Measurements from ENCODE around the gene RHOXF2.
"Not testable (repeated sequence)": the region's sequence is repeated elsewhere in the genome, so short reads cannot be mapped to it uniquely, and the experiment has no call there.

Gene RHOXF2

GRCh38 chrX:120158313-120158712, at the start of gene RHOXF2:
Gene RHOXF2 (plus strand): TSS chrX:120158613. CDS start chrX:120158751, 138 bp downstream.
- not testable (repeated sequence) for H3K4me2 ChIP-seq (ENCODE audit: low read length); H3K36me3 ChIP-seq (ENCODE audit: control insufficient read depth, low read length); H3K4me3 ChIP-seq (ENCODE audit: low read length); H3K79me2 ChIP-seq (ENCODE audit: control insufficient read depth, low read length); H3K27ac ChIP-seq (ENCODE audit: low read depth, low read length); H3K27me3 ChIP-seq (ENCODE audit: control insufficient read depth, low read length); H3F3A ChIP-seq (ENCODE audit: control insufficient read depth, insufficient read depth); H3K9me2 ChIP-seq (replicated peaks; ENCODE audit: control insufficient read depth, low read length); H4K20me1 ChIP-seq (ENCODE audit: control insufficient read depth, insufficient read depth, low read depth, low read length); H3K4me1 ChIP-seq (ENCODE audit: control insufficient read depth, low read length); H3K9me3 ChIP-seq (ENCODE audit: control insufficient read depth, insufficient read depth, low read length)

- H3K9me3 ChIP-seq (ENCODE audit: control insufficient read depth, insufficient read depth, low read length), result no peaks in the 10 kb centered on the region
- H3K4me3 ChIP-seq (ENCODE audit: low read length), result no peak overlapping the region
- H3K79me2 ChIP-seq (ENCODE audit: control insufficient read depth, low read length), result no peaks in the 10 kb centered on the region
- H3K4me1 ChIP-seq (ENCODE audit: control insufficient read depth, low read length), result no peaks in the 10 kb centered on the region
- no peaks in the 10 kb centered on the region for H3K9me2 ChIP-seq (replicated peaks; ENCODE audit: control insufficient read depth, low read length)
- no peaks in the 10 kb centered on the region for H4K20me1 ChIP-seq (ENCODE audit: control insufficient read depth, insufficient read depth, low read depth, low read length)
- no peaks in the 10 kb centered on the region for H3K36me3 ChIP-seq (ENCODE audit: control insufficient read depth, low read length)
- H3F3A ChIP-seq (ENCODE audit: control insufficient read depth, insufficient read depth), result no peaks in the 10 kb centered on the region
- no peak overlapping the region for H3K4me2 ChIP-seq (ENCODE audit: low read length)
- H3K27me3 ChIP-seq (ENCODE audit: control insufficient read depth, low read length), result no peaks in the 10 kb centered on the region
- no peak overlapping the region for H3K27ac ChIP-seq (ENCODE audit: low read depth, low read length)
- TF ChIP-seq CTCF (IDR thresholded peaks at IDR 0.05; ENCODE audit: low read depth, low read length, poor library complexity, severe bottlenecking) (no peak), EZH2phosphoT487 (IDR thresholded peaks at IDR 0.05; ENCODE audit: borderline replicate concordance, low read length) (no peak)
Measured at GRCh38 chrX:120109378-120109777, 49.0 kb upstream of the RHOXF2 start.

GRCh38 chrX:120111611-120112010, 46.8 kb upstream of the RHOXF2 start:
- no peaks in the 10 kb centered on the region for H3K4me1 ChIP-seq (ENCODE audit: control insufficient read depth, low read length)
- H3K9me2 ChIP-seq (replicated peaks; ENCODE audit: control insufficient read depth, low read length), result no peaks in the 10 kb centered on the region
- H3K36me3 ChIP-seq (ENCODE audit: control insufficient read depth, low read length), result no peaks in the 10 kb centered on the region
- no peaks in the 10 kb centered on the region for H3F3A ChIP-seq (ENCODE audit: control insufficient read depth, insufficient read depth)
- H3K4me3 ChIP-seq (ENCODE audit: low read length), result no peak overlapping the region
- H3K27me3 ChIP-seq (ENCODE audit: control insufficient read depth, low read length), result no peaks in the 10 kb centered on the region
- H3K9me3 ChIP-seq (ENCODE audit: control insufficient read depth, insufficient read depth, low read length), result no peaks in the 10 kb centered on the region
- no peaks in the 10 kb centered on the region for H4K20me1 ChIP-seq (ENCODE audit: control insufficient read depth, insufficient read depth, low read depth, low read length)
- no peaks in the 10 kb centered on the region for H3K79me2 ChIP-seq (ENCODE audit: control insufficient read depth, low read length)
- no peak for TF ChIP-seq EZH2phosphoT487 (IDR thresholded peaks at IDR 0.05; ENCODE audit: borderline replicate concordance, low read length)
- no peak for TF ChIP-seq CTCF (IDR thresholded peaks at IDR 0.05; ENCODE audit: low read depth, low read length, poor library complexity, severe bottlenecking)
- H3K4me2 ChIP-seq (ENCODE audit: low read length), result no peak overlapping the region
- H3K27ac ChIP-seq (ENCODE audit: low read depth, low read length), result no peak overlapping the region

- no peaks in the 10 kb centered on the region for H3K4me1 ChIP-seq (ENCODE audit: control insufficient read depth, low read length)
- no peaks in the 10 kb centered on the region for H3K36me3 ChIP-seq (ENCODE audit: control insufficient read depth, low read length)
- no peak within 1 kb of the TSS for H3K4me3 ChIP-seq (ENCODE audit: low read length)
- H3K79me2 ChIP-seq (ENCODE audit: control insufficient read depth, low read length), result no peaks in the 10 kb centered on the region
- no peaks in the 10 kb centered on the region for H3F3A ChIP-seq (ENCODE audit: control insufficient read depth, insufficient read depth)
- TF ChIP-seq EZH2phosphoT487 (IDR thresholded peaks at IDR 0.05; ENCODE audit: borderline replicate concordance, low read length), result no peak
- no peak for TF ChIP-seq CTCF (IDR thresholded peaks at IDR 0.05; ENCODE audit: low read depth, low read length, poor library complexity, severe bottlenecking)
- H3K27me3 ChIP-seq (ENCODE audit: control insufficient read depth, low read length), result no peaks in the 10 kb centered on the region
- H3K4me2 ChIP-seq (ENCODE audit: low read length), result no peak within 1 kb of the TSS
- H3K9me2 ChIP-seq (replicated peaks; ENCODE audit: control insufficient read depth, low read length), result no peaks in the 10 kb centered on the region
- no peaks in the 10 kb centered on the region for H4K20me1 ChIP-seq (ENCODE audit: control insufficient read depth, insufficient read depth, low read depth, low read length)
- H3K27ac ChIP-seq (ENCODE audit: low read depth, low read length), result no peak within 1 kb of the TSS
- H3K9me3 ChIP-seq (ENCODE audit: control insufficient read depth, insufficient read depth, low read length), result no peaks in the 10 kb centered on the region
Measured at GRCh38 chrX:120115438-120115963, 42.9 kb upstream of the RHOXF2 start, which contains the start of gene RHOXF1. Gene RHOXF1 (minus strand): TSS chrX:120115913. CDS start chrX:120115862, 51 bp downstream.
